Measurements from ENCODE around the gene TXNDC2. TPM values are rescaled to one million over a fixed set of nuclear protein-coding genes. Genes with fewer than 3 reads are reported as not detected.

The TXNDC2 gene
- polyA plus RNA-seq, 3 donors, result 0.08 TPM; not detected in 2

GRCh38 chr18:9859232-9859631 lies 26.5 kb upstream of the TXNDC2 start:
- DNase-seq (ENCODE audit: low read depth in 3 of 3, low spot score in 2 of 3), result no peak

DNA sequence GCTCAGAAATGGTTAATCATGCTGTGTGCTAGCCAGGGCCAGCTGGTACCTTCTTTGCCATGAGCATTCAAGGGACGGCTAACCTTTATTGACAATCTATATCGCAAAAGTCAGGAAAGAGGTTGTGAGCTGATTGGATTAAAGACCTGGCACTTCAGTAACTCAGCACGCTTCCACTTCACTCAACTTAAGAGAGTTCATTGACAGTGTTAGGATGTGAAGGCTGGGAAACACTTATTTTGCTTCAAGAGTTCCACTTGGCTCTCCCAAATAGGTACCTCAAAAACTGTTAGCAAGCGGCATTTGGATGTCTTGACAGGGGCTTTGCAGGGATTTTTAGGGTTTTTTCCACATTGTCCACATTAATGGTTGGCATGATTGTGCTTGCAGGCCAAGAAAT lies 25.1 kb upstream of the TXNDC2 start:
- DNase-seq (ENCODE audit: low read depth in 3 of 3, low spot score in 2 of 3), result no peak

DNA sequence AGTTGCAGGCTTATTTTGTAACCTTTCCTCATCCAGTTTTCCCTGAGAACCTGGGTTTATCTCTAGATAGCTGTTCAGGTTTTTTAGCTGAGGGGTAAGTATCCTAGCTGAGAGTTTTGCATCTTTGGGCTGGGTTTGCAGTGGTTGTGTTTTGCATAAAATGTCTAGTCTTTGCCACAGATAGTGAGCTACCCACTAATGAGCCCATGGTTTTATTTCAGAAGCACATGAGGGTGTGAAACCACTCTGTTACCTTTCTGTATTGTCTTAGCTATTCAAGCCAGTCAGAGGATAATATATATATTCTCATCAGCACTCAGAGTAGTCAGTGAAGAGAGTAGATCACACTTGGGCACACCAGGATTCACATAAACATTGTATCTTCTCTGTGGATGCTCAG lies 24.6 kb upstream of the TXNDC2 start:
- no peak for DNase-seq (ENCODE audit: low read depth in 3 of 3, low spot score in 2 of 3)

DNA sequence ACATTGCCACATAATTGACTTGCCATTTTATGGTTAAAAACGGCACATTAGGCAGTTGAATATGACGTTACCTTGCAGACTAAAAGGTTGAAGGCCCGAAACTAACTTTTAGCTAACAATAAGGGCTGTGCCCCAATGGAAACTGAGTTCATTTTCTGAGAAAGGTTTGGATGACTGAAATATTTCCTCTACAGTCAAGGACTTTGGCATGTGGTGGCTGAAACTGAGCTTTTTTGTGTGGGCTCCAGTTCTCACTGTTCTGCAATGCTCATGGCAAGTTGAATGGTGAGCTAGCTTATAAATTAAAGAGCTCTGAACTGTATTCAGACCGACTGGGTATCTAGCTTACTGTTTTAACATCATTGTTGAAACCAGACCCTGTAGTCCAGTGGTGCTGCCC lies 23.8 kb upstream of the TXNDC2 start:
- DNase-seq (ENCODE audit: low read depth in 3 of 3, low spot score in 2 of 3), result no peak

GRCh38 chr18:9862686-9863085 lies 23.1 kb upstream of the TXNDC2 start:
- DNase-seq (ENCODE audit: low read depth in 3 of 3, low spot score in 2 of 3), result no peak

- no peak for DNase-seq (ENCODE audit: low read depth in 3 of 3, low spot score in 2 of 3)
Observed at GRCh38 chr18:9863282-9863681, 22.5 kb upstream of the TXNDC2 start.

DNA sequence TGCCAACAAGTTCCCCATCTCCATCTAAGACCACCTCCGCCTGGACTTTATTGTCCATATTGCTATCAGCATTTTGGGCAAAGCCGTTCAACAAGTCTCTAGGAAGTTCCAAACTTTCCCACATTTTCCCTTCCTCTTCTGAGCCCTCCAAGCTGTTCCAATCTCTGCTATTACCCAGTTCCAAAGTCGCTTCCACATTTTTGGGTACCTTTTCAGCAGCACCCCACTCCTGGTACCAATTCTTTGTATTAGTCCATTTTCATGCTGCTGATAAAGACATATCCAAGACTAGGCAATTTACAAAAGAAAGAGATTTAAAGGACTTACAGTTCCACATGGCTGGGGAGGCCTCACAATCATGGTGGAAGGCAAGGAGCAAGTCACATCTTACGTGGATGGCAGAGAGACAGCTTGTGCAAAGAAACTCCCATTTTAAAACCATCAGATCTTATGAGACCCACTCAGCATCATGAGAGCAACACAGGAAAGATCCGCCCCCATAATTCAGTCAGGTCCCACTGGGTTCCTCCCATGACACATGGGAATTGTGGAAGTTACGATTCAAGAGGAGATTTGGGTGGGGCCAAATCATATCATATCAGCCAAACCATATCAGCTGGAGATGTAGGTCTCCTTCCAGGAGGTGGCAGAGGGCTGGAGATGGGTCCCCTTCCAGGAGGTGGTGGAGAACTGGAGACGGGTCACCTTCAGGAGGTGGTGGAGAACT lies 19.8 kb upstream of the TXNDC2 start:
- no peak for DNase-seq (ENCODE audit: low read depth in 3 of 3, low spot score in 2 of 3)

DNA sequence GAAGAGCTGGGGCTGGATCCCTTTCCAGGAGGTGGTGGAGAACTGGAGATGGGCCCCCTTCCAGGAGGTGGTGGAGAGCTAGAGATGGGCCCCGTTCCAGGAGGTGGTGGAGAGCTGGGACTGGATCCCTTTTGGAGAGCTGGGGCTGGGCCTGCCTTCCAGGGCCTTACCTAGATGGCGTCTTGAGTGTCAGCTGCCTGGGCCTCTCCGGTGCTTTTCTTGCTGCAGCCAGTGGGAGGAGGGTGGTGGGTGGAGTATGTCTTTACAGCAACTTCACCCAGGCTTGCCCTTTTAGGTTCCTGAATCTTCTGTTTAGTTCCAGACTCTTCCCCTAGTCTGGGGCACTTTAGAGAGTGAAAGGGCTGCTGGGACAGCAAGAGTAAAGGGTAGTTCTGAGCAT lies 19.1 kb upstream of the TXNDC2 start:
- DNase-seq (ENCODE audit: low read depth in 3 of 3, low spot score in 2 of 3), result no peak

GRCh38 chr18:9867071-9867594 lies 18.6 kb upstream of the TXNDC2 start:
- DNase-seq (ENCODE audit: low read depth in 3 of 3, low spot score in 2 of 3), result no peak

- DNase-seq (ENCODE audit: low read depth in 3 of 3, low spot score in 2 of 3), result no peak
Observed at GRCh38 chr18:9868857-9869714, 16.7 kb upstream of the TXNDC2 start.

DNA sequence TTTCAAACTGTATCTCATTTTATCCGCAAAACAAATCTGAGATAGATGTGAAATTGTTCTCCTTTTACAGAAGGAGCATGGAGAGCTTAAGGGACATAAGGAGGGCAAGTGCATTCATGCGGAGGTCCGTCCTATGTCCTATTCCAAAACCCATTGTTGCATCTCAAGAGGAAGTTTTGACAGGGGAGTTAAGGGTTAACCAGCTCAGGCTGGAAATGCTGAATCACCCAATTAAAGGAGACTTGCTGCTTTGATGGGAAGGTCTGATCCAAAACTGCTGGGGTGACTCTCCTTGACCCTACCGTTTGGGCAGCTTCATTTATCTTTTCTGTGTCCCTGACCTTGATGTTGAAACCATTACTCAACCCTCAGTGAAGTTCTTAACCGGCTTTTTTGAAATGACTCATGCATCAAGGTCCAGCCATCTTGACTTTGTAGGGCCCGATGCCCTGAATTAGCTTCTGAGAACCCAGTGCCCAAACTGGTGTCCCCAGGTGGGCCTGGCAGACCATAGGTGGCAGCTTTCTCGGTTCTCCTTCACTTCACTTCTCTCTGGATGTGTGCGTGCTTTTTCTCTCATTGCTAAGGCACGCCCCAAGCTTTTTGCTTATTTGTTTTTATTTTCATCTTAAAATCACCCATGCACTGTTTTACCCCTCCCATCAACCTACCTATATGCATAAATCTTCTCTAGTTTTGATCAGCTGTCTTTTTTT lies 15.9 kb upstream of the TXNDC2 start:
- no peak for DNase-seq (ENCODE audit: low read depth in 3 of 3, low spot score in 2 of 3)

GRCh38 chr18:9870431-9871008 lies 15.3 kb upstream of the TXNDC2 start:
- no peak for DNase-seq (ENCODE audit: low read depth in 3 of 3, low spot score in 2 of 3)

DNA sequence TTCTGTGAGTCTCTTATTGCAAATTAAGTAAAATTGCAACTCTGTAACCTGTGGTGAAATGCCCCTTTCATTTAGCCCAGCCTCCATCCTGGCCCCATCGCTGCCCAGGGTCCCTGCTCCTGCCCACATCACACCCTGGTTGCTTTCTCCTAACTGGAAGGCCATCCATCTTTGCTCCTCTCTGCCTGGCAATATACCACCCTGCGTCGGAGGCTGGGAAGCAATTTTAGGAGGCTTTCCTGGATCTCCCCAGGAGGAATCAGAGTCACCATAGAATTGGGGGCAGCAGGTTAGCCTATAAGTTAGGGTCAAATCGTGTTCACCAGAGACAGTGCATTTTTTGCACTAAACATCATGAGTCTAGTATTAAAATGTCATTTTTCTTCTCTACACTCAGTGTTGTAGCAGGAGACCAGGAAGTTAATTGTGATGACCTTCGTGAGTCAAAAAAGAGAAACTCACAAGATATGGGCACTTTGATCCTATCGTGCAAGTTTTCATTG lies 14.5 kb upstream of the TXNDC2 start:
- DNase-seq (ENCODE audit: low read depth in 3 of 3, low spot score in 2 of 3), result no peak

- no peak for DNase-seq (ENCODE audit: low read depth in 3 of 3, low spot score in 2 of 3)
Observed at GRCh38 chr18:9872823-9873222, 12.9 kb upstream of the TXNDC2 start.

DNA sequence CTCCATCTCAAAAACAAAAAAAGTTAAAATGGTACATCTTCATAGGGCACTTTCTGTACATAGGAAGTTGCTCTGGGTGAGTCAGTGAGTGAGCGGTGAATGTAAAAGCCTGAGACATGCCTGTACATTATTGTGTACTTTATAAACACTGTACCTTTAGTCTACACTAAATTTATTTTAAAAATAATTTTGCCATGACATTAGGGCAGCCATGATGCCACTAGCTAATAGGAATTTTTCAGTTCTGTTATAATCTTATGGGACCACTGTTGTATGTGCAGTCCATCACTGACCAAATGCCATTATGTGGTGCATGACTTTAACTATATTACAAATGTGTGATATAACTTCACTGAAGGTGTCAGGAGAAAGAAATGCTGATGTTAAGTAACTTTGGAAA lies 11.0 kb upstream of the TXNDC2 start:
- DNase-seq (ENCODE audit: low read depth in 3 of 3, low spot score in 2 of 3), result no peak

GRCh38 chr18:9876212-9876866 lies 9.4 kb upstream of the TXNDC2 start:
- DNase-seq (ENCODE audit: low read depth in 3 of 3, low spot score in 2 of 3), result no peak

GRCh38 chr18:9876867-9877654 lies 8.7 kb upstream of the TXNDC2 start:
- DNase-seq (ENCODE audit: low read depth in 3 of 3, low spot score in 2 of 3), result no peak

- no peak for DNase-seq (ENCODE audit: low read depth in 3 of 3, low spot score in 2 of 3)
Observed at GRCh38 chr18:9877655-9878014, 8.1 kb upstream of the TXNDC2 start.

DNA sequence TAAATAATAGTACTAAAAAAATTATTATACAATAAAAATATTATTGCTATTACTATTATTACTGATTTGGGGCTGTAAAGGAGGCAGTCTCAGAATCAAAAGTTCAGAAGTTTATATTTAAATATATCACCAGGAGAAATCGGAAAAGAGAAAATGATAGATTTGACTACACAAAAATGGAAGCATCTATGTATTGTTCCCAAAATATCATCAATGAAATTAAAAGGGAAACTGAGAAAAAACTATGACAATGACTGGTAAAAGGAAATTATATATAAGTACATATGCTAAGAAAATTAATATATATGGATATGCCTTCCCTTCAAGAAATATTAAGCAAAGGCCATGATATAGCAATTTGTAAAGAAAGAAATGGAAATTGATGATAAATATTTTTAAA lies 7.7 kb upstream of the TXNDC2 start:
- no peak for DNase-seq (ENCODE audit: low read depth in 3 of 3, low spot score in 2 of 3)
